GM18951 (cell line): ENCODE data around the gene EEIG2.

ENCODE experiments used
- POLR2A ChIP-seq: IDR thresholded peaks from 4 replicates; pipeline ENCODE4 v1.6.1; 2011; ENCODE audit warnings: mild to moderate bottlenecking; ENCODE audit not compliant: insufficient read length, insufficient read depth; ENCODE audit errors: extremely low read depth
- in situ Hi-C: fragments of 300-500 bp; cut with MboI; formaldehyde crosslinking; loops from one replicate; pipeline ENCODE4 v1.12.0; 2022; ENCODE audit warnings: low sequenced_read_pairs, mixed read lengths, inconsistent platforms; ENCODE audit not compliant: unreplicated experiment

Gene EEIG2

GRCh38 chr1:108601708-108602410 is 42.0 kb downstream of the EEIG2 start:
- no peak for TF ChIP-seq POLR2A
- in situ Hi-C loops = no loop called here

DNA sequence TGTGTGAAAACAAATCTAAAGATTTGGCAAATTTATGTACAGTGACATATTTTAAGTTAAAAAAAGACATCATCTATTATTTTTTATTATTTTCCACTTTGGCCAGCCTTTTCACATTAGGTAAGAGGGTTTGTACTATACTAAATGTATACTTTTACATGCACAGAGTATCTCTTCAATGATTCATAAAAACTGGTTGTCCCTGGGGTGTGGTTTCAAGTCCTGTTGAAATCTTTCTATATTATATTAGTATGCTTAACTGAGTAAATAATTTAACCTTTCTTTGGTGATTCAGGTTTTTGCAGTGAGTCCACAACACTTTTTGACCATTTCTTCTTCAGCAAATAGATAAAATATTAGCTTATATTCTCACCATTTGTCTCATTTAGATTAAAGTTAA is 45.7 kb downstream of the EEIG2 start:
- TF ChIP-seq POLR2A = no peak
- in situ Hi-C loops = no loop called here

- no peak for TF ChIP-seq POLR2A
- in situ Hi-C loops = no loop called here
Observed at GRCh38 chr1:108606478-108606877, 46.6 kb downstream of the EEIG2 start.

- in situ Hi-C loops = no loop called here
Observed at GRCh38 chr1:108609483-108610049, 49.7 kb downstream of the EEIG2 start.

More at GRCh38 chr1:108609483-108610049, 49.7 kb downstream of the EEIG2 start:
- no peak for TF ChIP-seq POLR2A
